Activated CD4-positive, CD25-positive, alpha-beta regulatory T cell treated with anti-CD3 and anti-CD28 coated beads, Interleukin-2, amount 50 U/mL, for 24 hours (primary cell): ENCODE measurements around the gene PHETA1.
"Not testable (repeated sequence)": the region's sequence is repeated elsewhere in the genome, so short reads cannot be mapped to it uniquely, and the experiment has no call there.

Source experiments
- ATAC-seq, 2 donors: fragments of 150-1000 bp; cut with Tn5 transposase; one replicate each; pipeline ENCODE4 v1.10.0; 2021; ENCODE audit warnings: mild to moderate bottlenecking in 1 of 2, moderate library complexity in 1 of 2

PHETA1 gene

DNA sequence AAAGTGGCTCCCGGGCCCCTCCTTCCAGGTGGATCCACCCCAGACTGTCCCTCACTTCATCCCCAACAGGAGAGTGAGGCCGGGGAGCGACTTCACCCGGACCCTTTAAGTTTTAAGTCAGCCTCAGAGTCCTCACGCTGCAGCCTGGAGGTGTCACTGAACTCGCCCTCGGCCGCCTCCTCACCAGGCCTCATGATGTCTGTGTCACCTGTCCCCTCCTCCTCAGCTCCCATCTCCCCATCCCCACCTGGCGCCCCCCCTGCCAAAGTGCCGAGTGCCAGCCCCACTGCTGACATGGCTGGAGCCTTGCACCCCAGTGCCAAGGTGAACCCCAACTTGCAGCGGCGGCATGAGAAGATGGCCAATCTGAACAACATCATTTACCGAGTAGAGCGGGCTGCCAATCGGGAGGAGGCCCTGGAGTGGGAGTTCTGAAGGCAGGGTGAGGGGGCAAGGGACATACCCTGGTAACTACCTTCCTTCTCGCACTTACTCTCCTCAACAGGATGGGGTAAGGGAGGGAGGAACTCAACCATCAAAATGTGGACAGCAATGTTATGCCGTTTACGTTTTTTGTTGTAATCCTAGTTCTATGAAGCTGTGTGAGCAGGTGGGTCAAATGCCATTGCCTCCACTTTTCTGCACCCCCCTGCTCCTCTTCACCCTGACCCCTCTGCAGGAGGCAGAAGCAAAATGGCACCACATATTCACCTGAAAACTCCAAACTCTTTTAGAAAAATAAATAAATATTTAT, 20.8 kb downstream of the PHETA1 start:
- ATAC-seq: no peak

DNA sequence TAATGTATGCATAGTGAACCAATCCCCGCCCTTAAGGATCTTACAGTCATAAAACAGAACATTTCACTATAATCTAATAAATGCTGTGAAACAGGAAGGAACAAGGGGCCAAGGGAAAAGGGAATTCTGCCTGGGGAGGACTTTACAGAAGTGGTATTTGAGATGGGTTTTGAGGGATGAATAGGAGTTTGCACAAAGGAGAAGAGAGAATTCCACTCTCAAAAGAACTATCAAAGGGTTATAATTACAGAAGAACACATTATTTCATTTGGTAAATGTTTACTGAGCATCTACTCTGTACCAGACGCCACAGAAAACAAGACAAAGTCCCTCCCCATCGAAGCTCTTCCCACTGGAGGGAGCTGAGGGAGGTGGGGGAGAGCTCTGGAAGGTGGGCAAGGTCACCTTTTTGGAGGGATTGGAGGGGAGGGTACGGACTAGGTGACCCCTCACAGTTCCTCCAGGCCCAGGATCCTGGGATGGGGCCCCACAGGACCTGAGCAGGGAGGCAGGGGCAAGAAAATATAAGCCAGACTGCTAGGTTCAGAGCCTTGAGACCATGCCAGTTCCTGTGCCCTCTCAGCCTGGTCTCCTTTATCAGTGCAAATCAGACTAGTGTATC, 24.5 kb downstream of the PHETA1 start:
- ATAC-seq: no peak

DNA sequence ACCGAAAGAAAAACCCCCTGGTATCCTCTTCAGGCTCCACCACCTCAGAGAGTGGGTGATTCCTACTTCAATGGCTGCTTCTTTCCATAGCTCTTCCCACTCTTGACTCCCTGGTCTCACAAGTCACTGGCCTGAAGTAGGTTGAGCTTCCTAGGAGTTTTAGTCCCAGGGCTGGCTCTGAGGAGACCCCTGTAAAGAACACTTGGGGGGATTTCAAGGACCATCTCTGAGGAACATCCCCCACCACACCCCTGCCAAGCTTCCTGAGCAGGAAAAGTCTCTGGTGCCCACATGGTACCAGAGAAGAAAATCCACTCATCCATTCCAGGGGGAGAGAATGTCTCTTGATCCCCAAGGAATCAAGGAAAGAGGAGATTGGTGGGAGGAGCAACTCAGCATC, 25.7 kb downstream of the PHETA1 start:
- no peak for ATAC-seq

DNA sequence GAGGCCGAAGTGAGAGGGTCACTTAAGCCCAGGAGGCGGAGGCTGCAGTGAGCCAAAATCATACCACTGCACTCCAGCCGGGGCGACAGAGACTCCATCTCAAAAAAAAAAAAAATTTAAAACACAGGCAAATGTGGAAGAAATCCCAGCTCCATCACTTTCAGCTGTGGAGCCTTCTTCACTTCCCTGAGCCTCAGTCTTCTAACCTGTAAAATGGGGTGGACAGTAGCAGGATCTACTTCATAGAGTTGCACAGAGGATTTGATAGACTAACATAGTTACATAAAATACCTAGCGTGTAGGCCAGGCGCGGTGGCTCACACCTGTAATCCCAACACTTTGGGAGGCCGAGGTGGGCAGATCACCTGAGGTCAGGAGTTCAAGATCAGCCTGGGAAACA, 26.5 kb downstream of the PHETA1 start:
- ATAC-seq: no peak

DNA sequence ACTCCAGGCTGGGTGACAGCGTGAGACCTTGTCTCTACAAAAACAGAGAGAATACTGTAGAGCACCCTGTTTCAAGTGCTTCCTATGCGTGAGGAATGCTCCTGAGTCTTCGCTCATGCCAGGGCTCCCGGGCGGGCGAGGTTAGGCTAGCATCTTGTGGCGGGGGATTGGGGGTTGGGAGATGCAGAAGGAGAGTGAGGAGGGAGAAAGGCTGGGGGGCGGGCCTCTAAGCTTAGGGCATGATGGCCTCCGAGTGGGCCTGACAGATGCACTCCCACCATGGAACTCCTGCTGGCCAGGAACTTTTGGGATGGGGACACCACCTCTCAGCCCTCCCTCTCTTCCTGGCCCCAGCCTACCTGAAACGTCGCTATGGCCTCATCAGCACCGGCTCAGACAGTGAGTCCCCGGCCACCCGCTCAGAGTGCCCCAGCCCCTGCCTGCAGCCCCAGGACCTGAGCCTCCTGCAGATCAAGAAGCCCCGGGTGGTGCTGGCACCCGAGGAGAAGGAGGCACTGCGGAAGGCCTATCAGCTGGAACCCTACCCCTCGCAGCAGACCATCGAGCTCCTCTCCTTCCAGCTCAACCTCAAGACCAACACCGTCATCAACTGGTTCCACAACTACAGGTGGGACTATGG, 27.3 kb downstream of the PHETA1 start:
- no peak for ATAC-seq

DNA sequence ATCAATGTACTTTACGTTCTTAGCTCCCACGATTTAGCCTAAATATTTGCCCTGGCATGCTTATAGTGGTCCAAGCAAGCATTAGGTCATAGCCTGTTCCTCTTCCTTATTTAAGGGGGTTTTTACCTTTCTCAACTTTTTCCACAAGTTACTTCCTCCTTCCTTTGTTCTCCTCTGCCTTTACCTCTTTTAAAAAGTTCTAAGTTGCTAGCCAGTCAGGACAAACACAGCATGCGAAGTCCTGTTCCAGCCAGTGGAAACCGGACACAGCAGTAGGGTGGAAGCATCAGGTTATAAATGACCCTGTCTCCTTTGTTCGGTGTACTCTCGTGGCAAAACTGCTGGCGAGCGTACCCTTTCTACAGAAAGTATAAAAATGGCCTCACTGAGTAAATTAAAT, 28.2 kb downstream of the PHETA1 start:
- ATAC-seq: not testable (repeated sequence)

DNA sequence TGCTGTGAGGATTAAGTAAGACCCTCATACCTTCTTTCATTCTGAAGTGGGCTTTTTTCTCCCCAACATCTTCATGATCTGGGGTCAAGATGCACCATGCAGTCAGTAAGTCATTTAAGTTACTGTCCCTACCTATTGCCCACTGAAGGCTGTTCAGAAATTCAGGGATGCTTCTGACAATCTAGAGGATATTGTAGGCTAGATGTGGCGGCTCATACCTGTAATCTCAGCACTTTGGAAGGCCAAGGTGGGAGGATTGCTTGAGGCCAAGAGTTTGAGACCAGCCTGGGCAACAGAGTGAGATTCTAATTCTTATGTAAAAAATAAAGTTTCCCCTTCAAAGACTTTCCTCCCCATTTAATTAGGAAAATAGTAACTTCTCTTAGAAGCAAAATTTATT, 28.7 kb downstream of the PHETA1 start:
- no peak for ATAC-seq

DNA sequence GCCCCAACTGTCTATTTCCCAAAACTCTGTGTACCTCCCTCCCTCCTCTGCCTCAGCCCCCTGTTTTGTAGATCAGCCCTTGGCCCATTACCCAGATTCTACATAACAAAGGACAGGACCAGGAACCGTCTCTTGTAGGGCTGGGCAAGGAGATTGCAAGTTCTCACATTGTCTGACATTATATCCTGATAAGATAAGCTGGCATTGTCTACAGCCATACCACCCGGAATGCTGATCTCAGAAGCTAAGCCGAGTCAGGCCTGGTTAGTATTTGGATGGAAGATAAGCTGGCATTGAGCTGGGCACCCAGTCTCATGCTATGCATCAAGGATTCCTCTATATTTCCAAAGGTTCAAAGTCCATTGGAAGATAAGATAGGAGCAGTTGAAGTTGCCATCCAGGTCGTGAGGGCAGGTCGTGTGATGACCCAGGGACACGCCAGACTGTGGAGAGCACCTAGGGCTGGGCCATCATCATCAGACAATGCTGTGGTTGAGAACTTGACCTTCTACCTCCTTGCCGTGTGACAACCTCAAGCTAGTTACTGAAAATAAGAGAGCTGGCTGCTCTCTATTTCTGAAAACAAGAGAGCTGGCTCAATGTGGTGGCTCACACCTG, 29.5 kb downstream of the PHETA1 start:
- ATAC-seq: no peak

DNA sequence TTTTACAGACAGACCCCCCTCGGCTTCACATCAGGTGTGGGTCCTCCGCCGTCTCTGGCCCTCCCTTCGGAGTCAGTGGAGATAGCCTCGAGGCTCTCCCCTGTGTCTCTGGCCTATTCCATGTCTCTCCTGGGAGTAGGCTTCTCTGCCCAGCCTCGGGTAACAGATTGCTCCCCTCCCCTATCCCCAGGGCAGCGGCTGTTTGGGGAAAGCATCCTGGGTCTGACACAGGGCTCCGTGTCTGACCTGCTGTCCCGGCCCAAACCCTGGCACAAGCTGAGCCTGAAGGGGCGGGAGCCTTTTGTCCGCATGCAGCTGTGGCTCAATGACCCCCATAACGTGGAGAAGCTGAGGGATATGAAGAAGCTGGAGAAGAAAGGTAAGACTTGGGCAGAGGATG, 30.8 kb downstream of the PHETA1 start:
- no peak for ATAC-seq

DNA sequence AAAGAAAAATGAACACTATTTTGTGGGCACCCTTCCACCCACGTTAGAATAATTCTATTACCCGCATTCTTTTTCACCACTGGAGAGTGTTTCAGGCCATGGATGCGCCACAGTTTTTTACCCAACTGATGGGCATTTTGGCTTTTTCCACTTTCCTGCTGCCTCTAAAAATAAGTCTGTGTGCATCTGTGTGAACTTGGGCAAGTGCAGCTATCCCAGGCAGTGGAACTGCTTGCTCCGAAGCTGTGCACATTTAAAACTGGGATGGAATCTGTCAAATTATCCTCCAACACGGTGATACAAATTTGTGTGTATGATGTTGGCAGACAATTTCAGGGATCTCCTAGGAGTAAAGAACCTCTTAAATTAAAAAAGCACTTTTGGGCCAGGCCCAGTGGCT, 31.5 kb downstream of the PHETA1 start:
- no peak for ATAC-seq

DNA sequence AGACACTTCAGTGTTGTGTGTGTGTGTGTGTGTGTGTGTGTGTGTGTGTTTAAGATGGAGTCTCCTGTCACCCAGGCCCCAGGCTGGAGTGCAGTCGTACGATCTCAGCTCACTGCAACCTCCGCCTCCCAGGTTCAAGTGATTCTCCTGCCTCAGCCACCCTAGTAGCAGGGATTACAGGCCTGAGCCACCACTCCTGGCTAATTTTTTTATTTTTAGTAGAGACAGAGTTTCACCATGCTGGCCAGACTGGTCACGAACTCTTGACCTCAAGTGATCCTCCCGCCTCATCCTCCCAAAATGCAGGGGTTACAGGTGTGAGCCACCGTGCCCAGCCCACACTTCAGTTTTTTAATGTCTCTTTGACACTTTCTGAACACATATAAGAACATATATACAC, 32.5 kb downstream of the PHETA1 start:
- ATAC-seq: not testable (repeated sequence)

DNA sequence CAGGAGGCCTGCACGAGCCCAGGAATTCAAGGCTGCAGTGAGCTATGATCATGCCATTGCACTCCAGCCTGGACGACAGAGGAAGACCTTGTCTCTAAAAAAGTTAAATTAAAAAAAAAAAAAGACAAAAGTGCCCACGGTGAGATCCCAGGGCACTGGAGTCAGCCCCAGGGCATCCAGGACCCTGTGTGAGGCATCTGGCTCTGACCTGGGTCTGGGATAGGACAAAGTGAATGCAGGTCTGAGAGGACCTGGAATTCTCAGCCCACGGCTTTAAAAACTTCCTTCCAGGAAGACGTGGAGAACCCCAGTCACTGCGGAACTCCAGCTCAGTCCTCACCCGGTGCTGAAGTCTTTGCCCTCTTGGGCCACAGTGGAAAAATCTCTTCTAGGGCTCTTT, 33.1 kb downstream of the PHETA1 start:
- ATAC-seq: no peak

DNA sequence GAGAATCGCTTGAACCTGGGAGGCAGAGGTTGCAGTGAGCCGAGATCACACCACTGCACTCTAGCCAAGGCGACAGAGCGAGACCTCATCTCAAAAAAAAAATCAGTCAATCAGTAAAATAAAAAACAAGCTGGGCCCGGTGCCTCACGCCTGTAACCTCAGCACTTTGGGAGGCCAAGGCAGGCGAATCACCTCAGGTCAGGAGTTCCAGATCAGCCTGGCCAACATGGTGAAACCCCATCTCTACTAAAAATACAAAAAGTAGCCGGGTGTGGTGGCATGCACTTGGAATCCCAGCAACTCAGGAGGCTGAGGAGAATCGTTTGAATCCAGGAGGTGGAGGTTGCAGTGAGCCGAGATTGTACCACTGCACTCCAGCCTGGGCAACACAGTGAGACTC, 33.6 kb downstream of the PHETA1 start:
- ATAC-seq: not testable (repeated sequence)

DNA sequence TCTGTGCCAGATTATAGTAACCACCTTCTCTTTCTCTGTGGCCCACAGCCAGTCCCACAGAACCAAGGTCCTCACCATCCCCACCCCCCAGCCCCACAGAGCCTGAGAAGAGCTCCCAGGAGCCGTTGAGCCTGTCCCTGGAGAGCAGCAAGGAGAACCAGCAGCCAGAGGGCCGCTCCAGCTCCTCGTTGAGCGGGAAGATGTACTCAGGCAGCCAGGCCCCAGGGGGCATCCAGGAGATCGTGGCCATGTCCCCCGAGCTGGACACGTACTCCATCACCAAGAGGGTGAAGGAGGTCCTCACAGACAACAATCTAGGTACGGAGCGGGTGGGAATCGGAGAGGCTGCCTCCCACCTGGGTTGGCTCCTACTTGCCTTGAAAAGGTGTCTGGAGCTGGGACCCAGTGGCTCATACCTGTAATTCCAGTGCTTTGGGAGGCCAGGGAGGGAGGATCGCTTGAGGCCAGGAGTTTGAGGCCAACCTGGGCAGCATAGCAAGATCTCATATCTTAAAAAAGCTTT, 34.4 kb downstream of the PHETA1 start:
- ATAC-seq: no peak

DNA sequence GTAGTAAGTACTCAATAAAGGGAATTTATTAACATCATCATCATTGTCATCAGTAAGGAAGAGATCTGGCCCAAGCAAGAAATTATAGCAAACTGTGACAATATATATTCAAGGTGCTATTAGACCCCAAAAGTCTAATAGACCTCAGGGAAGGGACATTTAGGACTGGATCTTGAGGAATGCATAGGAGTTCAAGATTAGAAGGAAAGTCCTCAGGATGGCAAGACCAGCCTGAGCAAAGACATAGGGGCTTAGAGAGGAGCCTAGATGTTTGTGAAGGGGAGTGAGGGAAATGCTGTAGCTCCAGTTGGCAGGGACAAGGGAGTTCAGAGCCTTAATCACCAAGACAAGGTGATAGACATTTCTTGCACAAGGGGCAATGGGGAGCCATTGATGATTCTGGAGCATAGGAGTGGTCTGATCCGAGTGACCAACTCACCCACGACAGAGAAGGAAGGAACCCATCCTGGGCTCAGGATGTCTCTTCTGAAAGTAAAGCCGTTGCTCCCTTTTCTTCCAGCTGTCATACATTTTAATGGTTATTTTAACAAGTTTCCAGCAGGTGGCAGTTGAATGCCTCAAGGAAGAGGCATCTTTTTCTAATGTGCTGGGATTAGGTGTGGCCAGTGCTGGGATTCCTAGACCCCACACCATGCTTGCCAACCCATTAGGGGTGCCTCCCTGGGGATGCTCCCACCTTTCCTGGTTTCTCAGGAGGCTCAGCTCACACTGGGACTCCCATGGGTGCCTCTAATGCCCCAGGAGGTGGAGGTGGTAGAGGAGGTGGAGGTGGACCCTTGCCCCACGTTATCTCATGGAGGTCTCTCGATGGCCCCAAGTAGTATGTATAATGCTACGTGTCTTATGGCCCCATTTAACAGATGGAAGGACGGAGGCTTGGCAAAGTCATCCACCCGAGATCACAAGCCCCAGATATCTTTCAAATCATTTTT, 37.8 kb downstream of the PHETA1 start:
- peak in 1 of 2 donors; percentile 35 for ATAC-seq

DNA sequence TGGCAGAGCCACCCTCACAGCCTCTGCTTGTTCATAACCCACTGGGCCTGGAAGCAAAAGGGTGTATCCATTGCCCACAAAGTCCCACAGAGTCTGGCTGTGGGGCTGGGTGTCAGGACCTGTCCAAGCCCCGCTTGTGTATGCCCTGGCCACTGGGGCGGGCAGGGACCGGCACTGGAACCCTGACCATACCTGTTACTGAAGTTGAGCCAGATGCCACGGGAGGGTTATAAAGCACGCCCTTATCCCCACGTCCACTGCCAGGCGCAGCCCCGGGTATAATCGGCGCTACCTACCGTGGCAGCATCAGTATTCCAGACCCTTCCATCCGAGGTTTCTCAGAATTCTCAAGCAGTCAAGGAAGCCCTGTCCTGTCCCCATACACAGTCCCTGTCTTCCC, 40.8 kb downstream of the PHETA1 start:
- no peak for ATAC-seq

DNA sequence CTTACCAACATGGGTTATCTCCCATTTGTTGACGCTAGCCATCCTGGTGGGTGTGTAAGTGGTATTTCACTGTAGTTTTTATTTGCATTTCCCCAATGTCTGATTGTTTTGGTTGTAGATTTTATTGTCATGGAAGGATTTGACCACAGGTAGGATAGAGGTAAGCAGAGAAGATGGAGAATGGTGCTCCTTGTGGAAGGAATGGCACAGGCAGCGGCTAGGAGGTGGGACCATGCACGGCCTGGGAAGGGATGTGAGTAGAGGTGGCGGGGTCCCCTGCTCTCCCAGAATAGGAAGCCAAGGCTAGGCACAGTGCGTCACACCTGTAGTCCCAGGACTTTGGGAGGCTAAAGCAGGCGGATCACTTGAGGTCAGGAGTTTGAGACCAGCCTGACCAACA, 41.4 kb downstream of the PHETA1 start:
- ATAC-seq: no peak

DNA sequence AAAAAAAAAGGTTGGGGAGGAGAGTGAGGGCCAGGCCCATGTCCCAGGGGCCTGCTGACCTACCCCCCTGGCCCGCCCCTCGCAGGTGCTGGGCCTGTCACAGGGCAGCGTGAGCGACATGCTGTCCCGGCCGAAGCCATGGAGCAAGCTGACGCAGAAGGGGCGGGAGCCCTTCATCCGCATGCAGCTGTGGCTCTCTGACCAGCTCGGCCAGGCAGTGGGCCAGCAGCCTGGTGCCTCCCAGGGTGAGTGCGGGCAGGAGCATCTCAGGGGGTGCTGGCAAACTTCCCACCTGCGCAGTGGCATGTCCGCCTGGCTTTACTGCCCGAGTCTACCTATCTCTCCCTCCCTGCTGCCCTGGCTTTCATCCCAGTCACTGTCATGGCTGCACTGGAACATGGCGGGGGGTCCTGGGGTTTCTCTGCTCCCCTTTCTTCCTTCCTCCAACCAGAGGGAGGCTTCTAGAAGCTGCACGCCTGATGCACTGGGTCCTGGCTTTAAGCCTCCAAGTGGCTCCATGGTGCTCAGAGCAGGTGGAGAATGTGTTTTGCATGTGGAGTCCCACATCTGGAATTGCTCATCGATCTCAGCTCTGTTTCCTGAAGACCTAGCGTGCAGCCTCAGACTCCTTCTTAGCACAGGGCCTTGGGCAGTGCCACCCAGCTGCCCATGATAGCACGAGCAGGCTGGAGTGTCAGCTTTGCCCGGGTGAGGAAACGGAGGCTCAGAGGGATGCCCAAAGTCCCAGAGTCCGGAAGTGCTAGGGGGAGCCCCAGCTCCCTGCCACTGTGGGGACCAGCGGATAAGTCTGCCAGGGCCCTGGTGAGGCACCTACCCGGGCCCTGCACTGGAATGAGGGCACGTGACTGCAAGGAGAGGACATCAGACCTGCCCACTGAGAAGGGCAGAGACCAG, 46.3 kb downstream of the PHETA1 start:
- no peak for ATAC-seq

DNA sequence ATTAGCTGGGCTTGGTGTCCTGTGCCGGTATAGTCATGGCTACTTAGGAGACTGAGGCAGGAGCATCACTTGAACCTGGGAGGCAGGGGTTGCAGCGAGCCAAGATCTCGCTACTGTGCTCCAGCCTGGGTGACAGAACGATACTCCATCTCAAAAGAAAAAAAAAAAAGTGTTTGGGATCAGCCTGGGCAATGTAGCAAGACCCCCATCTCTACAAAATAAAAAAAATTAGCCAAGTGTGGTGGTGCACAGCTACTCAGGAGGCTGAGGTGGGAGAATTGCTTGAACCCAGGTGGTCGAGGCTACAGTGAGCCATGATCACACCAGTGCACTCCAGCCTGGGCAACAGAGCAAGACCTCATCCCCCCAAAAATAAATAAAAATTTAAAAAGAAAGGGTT, 47.6 kb downstream of the PHETA1 start:
- ATAC-seq: no peak

DNA sequence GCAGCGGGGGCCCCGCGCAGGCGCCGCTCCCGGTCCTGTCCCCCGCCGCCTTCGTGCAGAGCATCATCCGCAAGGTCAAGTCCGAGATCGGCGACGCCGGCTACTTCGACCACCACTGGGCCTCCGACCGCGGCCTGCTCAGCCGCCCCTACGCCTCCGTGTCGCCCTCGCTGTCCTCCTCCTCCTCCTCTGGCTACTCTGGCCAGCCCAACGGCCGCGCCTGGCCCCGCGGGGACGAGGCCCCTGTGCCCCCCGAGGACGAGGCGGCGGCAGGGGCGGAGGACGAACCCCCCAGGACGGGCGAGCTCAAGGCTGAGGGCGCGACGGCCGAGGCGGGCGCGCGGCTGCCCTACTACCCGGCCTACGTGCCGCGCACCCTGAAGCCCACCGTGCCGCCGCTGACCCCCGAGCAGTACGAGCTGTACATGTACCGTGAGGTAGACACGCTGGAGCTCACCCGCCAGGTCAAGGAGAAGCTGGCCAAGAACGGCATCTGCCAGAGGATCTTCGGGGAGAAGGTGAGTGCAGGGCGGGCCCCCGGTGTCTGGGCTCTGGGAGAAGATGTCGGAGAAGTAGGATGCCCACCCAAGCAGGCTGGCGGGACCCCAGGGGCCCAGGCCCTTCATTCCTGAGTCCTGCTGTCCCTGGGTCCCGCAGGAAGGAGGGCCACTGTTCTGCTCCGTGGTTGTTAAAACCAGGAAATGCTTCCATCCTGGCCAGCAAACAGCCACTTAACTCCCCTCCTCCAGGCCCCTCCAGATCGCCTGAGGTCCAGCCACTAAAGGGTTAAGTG, 48.4 kb downstream of the PHETA1 start:
- ATAC-seq: no peak
